Right lung (tissue), 5 donors: ENCODE measurements around the gene MPZL2. TPM values are rescaled to one million over a fixed set of nuclear protein-coding genes. Genes with fewer than 3 reads are reported as not detected.

Experiments used
- DNase-seq, 2 donors: peaks; one replicate each; pipeline ENCODE4 v3.0.0-alpha.2; 2013
- polyA plus RNA-seq, 5 donors: library from polyadenylated mRNA; unstranded; fragments of 120-200 nt; gene quantifications; one replicate each; pipeline versions ENCODE4 v1.2.1 to v1.2.3, GENCODE V29; 2013; ENCODE audit warnings: inconsistent platforms in 1 of 5, low replicate concordance in 1 of 5; ENCODE audit not compliant: insufficient read length in 5 of 5, insufficient read depth in 1 of 5

The MPZL2 gene
- polyA plus RNA-seq, 5 donors = 53.8 to 83.6 (median 70.3) TPM

DNA sequence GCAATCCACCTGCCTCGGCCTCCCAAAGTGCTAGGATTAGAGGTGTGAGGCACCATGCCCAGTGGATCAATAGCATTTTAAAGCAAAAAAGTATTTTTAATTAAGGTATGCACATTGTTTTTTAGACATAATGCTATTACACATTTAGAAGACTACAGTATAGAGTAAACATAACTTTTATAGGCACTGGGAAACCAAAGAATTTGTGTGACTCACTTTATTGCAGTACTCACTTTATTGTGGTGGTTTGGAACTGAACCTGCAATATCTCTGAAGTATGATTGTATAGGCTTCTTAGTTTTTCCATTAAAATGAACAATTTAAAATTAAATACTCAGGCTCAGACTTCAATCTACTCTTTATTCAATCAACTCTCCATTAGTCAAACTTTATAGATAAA lies 22.9 kb upstream of the MPZL2 start:
- DNase-seq = no peak

GRCh38 chr11:118286545-118286944 lies 22.4 kb upstream of the MPZL2 start:
- DNase-seq = no peak

DNA sequence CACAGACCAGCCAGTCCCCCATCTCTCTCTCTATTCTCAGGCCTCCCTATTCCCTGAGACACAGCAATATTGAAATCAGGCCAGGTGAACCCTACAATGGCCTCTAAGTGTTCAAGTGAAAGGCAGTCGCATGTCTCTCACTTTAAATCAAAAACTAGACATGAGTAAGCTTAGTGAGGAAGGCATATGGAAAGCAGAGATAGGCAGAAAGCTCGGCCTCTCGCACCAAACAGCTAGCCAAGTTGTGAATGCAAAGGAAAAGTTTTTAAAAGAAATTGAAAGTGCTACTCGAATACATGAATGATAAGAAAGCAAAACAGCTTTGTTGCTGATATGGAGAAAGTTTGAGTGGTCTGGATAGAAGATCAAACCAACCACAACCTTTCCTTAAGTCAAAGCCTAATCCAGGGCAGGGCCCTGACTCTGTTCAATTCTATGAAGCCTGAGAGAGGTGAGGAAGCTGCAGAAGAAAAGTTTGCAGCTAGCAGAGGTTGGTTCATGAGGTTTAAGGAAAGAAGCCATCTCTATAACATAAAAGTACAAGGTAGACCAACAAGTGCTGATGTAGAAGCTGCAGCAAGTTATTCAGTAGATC lies 19.8 kb upstream of the MPZL2 start:
- no peak for DNase-seq

GRCh38 chr11:118283037-118283636 lies 19.0 kb upstream of the MPZL2 start:
- DNase-seq = no peak

DNA sequence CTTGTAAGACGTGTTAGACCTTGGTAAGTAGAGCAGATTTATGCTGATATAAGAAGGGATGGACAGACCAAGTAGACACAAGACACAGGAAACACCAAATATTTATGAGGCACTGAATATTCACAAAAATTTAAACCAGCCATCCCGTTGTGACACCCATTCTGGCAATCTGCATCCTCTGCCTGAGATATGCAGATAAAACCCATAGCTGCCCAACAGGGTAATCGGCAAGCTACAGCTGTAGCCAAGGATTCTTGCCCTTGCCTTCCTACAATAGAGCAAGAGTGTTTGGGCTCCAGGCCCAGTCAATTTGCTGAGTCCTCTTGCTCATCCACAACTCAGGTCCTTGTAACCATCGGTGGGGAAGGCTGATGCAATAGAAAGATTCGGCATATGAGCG lies 18.5 kb upstream of the MPZL2 start:
- DNase-seq = no peak

DNA sequence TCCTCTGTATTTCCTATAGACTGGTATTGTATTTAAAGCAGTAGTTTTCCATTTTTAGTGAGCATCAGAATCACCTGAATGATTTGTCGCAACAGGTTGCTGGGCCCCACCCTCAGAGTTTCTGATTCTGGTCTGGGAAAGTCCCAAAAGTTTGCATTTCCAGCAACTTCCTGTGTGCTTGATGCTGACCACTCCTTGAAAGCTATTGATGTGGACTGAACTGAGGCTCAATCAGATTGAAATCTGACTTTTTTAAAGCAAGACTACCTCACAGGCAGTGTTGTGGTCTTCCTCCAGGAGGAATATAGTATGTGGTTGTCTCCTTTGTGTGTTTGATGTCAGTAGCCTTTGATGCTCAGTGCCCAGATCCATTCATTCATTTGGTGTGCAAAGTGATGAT lies 17.2 kb upstream of the MPZL2 start:
- DNase-seq = no peak

- no peak for DNase-seq
Measured at GRCh38 chr11:118277312-118277711, 13.2 kb upstream of the MPZL2 start.

DNA sequence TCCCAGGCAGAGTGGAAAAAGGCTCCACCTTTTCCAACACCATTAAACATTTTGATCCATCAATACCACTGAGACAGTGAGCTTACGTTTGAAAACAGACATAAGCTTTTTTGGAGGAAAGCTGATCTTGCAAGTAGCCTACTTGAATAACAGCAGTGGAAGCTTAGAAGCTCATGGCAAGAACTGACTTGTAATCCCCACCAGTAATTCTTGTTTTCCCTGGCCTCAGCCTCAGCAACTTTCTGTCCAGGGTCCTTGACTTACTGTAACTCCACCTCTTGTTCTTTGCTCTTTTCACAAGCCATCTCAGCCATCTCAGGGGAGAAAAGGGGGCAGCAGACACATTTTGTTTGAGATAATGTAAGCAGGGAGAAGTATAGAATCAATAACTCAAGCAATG lies 12.3 kb upstream of the MPZL2 start:
- DNase-seq = no peak

- no peak for DNase-seq
Measured at GRCh38 chr11:118275176-118275575, 11.1 kb upstream of the MPZL2 start.

- DNase-seq = no peak
Measured at GRCh38 chr11:118274186-118274585, 10.1 kb upstream of the MPZL2 start.

DNA sequence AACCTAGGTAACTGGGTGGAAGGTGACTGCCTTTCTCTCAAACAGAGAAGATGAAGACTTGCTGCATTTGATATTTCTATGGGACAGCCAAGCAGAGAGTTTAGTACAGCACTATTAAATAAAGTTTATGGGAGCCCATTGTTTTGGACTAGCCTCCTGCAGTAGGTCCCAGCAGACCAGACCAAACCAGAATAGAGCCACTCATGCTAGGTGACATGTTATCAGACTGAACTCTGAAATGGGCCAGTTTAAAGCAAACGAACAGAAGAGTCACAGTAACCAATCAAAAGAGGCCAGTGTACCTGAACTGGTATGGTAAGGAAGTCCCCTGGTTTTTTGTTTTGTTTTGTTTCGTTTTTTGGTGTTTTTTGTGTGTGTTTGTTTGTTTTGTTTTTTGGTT lies 7.9 kb upstream of the MPZL2 start:
- no peak for DNase-seq

GRCh38 chr11:118267486-118267885 lies 3.4 kb upstream of the MPZL2 start:
- DNase-seq = no peak

DNA sequence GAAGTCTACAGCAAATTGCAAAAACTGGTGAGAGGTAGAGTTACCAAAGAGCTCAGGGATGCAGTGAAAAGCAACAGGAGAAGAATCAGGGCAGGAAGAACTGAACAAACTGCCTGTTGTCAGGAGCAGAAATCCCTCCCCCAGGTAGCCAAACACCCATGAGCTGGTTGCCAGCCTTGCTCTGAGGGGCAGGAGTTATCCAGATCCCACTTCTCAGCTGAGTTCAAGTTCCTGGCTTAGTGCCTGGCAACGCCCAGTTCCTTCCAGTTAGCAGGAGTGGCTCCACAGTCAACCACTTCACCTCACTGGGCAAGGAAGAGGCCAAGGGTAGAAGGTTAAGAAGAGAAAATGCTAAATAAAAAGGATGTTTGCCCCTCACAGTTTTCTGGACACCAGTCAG lies 1.9 kb upstream of the MPZL2 start:
- DNase-seq = no peak

DNA sequence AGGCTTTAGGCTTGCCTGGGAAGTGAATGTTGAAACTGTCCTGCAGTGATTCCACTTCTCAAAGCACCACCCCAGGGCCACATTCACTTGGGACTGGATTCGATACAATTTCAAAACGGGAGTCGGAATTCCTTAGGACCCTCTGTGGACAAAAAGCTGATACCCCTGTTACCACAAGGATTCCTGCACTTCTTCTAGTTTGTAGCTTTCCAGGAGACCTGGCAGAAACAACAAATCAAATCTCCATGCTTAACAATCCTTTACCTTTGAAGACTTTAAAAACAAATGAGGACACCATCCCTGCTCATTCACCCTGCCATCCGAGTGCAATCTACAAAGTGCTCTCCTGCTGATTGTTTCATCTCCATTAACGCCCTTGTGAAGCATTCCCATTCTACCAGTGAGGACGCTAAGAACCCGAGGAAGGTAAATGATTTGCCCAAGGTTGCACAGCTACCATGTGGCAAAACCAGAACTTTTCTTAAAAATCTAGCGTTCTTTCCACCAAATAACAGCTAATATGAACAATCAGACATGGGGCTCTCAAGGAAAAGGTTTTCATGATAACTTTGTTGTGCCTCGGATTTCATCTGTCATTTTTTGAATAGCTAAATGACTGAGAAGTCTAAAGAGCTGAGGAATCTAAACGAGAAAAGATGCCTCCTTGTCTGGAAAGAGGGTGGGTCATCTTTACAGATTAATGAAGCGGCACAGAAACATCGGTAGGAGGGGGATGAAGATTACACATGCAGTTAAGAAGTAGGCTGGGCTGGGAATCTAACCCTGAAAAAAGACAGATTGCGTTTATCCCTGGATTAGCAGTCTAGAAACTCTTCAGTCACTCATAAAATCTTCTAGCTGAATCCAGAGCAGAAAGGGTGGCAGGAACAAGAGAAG lies 720 bp upstream of the MPZL2 start:
- DNase-seq = no peak

DNA sequence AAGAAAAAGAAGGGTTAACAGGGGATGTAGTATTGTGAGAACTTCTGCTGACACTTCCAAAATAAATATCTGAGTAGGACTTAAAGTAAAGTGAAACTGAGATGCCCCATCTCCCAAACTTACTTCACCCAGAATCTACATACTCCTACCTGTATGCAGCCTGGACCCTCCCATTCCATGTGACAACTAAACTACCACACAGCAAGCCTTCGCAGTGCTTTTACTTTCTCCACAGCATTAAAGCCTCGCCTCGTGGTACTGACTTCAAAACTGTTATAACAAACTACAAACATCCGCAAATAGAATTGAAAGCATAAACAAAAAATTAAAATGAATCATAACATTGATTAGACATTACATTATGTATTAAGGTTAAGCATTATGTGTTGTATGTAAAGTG lies 985 bp downstream of the MPZL2 start:
- no peak for DNase-seq

GRCh38 chr11:118260353-118260752 lies 3.7 kb downstream of the MPZL2 start:
- no peak for DNase-seq

DNA sequence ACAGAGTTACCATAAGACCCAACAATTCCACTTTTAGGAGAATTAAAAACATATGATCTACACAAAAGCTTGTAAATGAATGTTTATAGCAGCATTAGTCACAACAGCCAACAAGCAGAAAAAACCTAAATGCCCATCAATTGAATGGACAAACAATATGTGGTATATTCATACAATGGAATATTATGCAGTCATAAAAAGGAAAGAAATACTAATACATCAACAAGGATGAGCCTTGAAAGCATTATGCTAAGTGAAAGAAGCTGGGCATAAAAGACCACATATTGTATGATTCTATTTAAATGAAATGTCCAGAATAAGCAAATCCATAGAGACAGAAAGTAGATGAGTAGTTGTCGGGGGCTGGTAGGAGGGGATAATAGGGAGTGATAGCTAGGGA lies 5.0 kb downstream of the MPZL2 start:
- no peak for DNase-seq

GRCh38 chr11:118258410-118258809 lies 5.7 kb downstream of the MPZL2 start:
- no peak for DNase-seq

DNA sequence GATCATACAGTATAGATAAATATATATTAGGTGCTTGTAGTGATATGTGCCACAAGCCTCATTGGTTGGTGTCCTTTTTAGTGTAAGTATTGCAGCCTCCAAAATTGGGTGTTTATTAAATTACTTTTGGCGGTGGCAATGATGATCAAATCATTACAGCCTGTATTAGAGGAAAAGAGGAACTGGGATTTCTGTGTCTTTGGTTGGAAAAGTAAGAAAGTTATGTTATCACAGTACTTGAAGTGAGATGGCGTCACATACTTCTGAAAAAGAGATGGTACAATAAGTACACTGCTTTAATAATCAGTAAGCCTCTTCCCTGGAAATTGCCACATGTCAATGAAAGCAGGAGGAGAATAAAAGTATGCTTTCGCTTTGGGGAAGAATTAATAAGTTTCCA lies 11.4 kb downstream of the MPZL2 start:
- DNase-seq = no peak

DNA sequence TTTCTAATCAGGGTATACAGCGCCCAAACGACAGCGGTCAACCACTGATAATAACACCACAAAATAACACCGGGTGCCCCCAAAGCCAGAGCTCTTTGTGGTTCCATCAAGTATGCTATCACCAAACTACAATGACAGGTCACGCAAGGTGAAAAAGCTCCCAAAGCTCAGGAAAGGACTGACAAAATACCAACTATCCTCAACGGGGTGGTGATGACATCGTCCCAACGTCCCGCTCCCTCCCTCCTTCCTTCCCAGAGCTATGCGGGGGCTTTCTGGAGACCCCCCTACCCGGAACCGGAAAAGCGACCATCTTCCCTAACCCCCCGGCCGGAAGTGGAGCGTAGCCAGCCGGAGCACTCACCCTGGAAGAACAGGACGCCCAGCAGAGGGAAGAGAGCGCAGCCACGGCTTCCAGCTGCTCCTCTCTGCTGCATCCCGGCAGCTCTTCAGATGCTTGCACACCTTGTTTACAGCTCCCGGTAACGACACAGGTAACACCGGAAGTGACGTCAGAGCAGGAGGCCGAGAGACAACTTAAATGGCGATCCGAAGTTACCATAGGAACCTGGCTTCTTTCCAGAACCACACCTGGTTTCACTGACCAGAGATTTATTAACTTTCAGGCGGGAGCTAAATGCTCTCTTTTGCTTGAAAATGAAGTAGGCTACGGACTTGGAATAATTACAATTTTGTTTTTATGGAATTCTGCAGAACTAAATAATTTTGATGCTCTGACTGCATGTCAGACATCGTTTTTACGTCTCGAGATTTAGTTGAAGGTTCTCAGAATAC lies 12.0 kb downstream of the MPZL2 start, which contains the start of gene MPZL3:
Gene MPZL3 (minus strand): TSS at position 508 of the 795 bp plus-strand sequence. CDS start 71 bp downstream, at position 437.
- peak; percentile 91 to 92 for DNase-seq

- DNase-seq = no peak
Measured at GRCh38 chr11:118247041-118247440, 17.1 kb downstream of the MPZL2 start.

DNA sequence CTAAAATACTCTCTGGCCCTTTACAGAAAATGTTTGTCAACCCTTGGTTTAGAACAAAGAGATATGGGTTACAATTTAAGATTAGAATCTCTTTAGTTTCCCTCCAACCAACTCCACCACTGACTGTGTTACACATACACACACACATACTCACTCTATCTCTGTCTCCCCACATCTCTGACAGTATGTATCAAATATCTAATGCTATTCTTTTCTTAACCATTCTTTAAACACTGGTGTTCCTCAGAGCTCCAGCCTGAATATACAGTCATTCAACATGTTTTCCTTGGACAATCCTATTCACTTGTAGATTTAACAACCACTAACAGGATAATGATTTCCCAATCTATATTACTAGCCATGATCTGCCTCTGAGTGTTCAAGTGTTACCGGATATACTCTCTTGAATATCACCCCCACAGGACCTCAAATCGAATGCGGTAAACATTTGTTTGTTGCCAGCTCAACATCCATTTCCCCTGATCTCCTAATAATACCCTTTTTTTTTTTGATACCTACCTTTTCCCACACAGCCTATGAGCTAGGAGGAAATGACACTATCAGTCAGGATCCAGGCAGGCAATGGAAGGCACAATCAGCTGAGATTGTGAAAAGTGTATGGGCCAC lies 18.0 kb downstream of the MPZL2 start:
- DNase-seq = no peak
